Ramos (cell line): ENCODE measurements around the gene AKAP17A.

Experiments used
- in situ Hi-C: fragments of 300-500 bp; cut with MboI; formaldehyde crosslinking; loops from one replicate; pipeline ENCODE4 v1.14.3; 2022; ENCODE audit warnings: low sequenced_read_pairs; ENCODE audit not compliant: unreplicated experiment

Gene AKAP17A

DNA sequence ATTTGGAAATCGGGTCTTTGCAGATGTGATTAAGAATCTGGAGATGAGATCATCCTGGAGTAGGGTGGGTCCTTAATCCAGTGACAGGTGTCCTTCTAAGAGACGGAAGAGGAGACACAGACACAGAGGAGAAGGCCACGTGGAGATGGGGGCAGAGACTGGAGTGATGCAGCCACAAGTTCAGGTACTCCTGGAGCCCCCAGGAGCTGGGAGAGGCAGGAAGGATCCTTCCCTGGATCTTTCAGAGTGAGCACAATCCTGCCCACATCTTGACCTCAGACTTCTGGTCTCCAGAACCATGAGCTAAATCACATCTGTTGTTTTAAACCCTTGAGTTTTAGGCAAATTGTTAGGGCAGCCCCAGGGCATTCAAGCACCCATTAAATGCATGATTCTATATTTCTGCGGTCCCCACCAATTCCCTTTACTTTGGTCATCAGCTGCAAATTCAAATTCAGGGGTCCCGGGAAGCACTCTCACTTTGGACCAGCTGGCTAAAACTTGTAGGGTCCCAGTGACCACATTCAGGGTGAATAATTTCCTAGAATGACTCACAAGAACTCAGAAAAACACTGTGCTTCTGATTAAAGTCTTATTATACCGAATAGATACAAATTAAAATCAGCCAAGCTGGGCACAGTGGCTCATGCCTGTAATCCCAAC is 12.8 kb upstream of the AKAP17A start:
- in situ Hi-C loops: no loop called here

- in situ Hi-C loops: loop anchor here (10.0 kb wide), 1 partner anchor 116 kb away; no protein-coding TSS in a partner anchor
These were observed 10.3 kb upstream of the AKAP17A start for GRCh38 chrX:1581132-1581531.

DNA sequence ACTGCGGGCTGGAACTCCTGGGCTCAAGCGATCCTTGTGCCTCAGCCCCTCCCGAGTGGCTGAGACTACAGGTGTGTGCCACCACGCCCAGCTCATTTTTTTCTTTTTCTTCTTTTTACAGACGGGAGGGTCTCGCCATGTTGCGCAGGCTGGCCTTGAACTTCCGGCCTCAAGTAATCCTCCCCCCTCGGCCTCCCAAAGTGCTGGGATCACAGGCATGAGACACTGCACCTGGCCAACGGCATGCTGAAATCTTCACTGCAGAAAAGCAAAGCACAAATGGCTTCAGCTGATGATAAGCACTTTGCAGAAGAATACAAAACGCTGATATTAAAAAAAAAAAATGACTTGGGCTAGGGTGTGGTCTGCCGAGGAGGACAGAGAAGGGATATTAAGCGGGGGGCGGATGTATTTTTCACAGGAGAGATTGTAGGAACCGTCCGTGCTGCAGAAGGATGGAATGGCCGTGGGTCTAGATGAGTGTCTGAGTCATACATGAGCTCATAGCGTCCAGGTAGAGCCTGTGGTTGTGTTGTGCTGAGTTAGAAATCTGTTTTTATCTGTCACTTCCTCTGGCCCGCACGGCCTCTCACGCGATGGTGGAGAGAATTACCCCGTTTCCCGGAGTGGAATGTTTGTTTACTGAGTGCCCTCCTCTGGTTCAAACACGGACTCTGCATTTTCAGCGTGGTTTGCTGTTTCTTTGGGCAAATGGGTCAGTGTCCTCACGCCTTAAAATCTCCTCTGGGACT is 8.5 kb upstream of the AKAP17A start:
- in situ Hi-C loops: loop anchor here (10.0 kb wide), 1 partner anchor 118 kb away; no protein-coding TSS in a partner anchor

- in situ Hi-C loops: loop anchor here (10.0 kb wide), 1 partner anchor 120 kb away; no protein-coding TSS in a partner anchor
These were observed 7.0 kb upstream of the AKAP17A start for GRCh38 chrX:1584237-1585011.

DNA sequence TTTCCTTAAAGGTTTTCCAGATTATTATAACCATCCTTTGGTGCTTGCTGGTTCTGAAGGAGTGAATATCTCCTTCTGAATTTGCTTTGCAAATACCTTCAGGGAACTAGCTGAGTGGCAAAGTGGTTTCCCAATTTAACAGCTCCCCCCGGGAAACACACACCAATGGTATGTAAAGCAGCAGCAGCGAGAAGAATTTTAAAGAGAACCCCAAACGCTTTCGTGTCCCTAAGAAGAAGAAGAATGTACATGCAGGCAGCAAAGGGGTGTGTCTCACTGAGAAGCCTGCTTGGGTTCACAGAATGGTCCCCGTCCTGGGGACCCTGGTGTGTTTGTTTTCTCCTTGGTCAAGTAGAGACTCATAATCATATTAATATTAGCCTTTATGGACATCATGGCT is 4.2 kb upstream of the AKAP17A start:
- in situ Hi-C loops: loop anchor here (10.0 kb wide), 1 partner anchor 122 kb away; no protein-coding TSS in a partner anchor

DNA sequence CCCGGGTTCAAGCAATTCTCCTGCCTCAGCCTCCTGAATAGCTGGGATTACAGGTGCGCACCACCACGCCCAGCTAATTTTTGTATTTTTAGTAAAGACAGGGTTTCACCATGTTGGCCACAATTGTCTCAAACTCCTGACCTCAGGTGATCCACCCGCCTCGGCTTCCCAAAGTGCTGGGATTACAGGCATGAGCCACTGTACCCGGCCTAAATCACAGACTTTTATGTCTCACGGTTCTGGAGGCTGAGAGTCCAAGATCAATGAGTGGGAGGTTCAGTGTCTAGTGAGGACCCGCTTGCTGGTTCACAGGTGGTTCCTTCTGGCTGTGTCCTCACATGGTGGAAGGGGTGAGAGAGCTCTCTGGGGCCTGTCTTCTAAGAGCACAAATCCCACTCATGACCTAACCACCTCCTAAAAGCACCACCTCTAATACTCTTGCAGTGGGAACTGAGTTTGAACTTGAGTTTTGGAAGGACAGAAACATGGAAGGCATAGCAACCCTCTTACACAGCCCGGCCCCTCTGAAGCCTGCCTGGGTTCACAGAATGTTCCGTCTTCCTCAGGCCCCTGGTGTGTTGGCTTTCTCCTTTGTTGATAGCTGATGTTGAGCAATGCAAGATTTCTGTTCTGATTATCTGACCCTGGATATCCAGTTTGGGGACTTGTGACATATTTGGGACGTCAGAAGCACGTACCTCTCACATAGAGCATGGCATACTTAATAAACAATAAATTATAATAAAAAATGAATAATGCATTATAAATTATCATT is 1.9 kb upstream of the AKAP17A start:
- in situ Hi-C loops: loop anchor here (10.0 kb wide), 1 partner anchor 125 kb away; no protein-coding TSS in a partner anchor

- in situ Hi-C loops: no loop called here
These were observed 562 bp downstream of the AKAP17A start for GRCh38 chrX:1591863-1592469.

- in situ Hi-C loops: no loop called here
These were observed 1.2 kb downstream of the AKAP17A start for GRCh38 chrX:1592470-1593142.

DNA sequence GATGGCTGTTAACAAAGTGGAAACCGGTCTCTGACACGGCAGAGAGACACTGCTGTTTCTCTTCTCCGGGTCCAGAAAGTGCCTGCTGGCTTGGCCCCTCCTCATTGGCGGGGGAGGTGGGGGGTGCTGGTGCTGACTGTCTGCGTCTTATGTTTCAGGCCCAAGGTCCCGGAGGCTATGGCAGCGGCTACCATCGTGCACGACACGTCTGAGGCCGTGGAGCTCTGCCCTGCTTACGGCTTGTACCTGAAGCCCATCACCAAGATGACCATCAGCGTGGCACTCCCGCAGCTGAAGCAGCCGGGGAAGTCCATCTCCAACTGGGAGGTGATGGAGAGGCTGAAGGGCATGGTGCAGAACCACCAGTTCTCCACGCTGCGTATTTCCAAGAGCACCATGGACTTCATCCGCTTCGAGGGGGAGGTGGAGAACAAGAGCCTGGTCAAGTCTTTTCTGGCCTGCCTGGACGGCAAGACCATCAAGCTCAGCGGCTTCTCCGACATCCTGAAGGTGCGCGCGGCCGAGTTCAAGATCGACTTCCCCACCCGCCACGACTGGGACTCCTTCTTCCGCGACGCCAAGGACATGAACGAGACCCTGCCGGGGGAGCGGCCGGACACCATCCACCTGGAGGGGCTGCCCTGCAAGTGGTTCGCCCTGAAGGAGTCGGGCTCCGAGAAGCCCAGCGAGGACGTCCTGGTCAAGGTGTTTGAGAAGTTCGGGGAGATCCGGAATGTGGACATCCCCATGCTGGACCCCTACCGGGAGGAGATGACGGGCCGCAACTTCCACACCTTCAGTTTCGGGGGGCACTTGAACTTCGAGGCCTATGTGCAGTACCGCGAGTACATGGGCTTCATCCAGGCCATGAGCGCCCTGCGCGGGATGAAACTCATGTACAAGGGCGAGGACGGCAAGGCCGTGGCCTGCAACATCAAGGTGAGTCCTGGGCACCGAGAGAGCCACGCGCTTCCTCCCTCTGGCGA is 2.2 kb downstream of the AKAP17A start:
- in situ Hi-C loops: no loop called here

GRCh38 chrX:1595711-1596060 is 4.3 kb downstream of the AKAP17A start:
- in situ Hi-C loops: no loop called here

DNA sequence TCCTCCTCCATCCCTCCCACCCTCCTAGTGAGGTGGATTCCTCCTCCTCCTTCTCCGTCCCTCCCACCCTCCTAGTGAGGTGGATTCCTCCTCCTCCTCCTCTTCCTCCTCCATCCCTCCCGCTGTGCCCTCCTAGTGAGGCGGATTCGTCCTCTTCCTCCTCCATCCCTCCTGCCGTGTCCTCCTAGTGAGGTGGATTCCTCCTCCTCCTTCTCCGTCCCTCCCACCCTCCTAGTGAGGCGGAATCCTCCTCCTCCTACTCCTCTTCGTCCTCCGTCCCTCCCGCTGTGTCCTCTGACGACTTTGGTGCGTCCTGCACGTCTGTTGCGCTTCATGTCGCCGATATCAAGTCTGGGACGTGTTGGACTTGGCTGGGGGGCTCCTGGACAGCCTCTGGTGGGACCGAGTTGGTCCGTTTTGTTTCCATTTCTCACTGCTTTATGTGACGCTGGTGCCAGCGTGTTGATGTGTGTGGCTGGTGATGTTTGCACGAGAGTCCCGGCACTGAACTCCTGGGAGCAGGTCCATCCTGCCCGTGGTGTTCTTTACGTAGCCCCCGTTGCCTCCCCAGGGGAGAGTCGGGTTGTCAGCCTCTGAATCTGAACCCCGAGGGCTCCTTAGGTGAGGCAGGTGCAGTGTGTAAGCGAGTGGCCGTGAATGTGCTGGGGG is 5.4 kb downstream of the AKAP17A start:
- in situ Hi-C loops: no loop called here

- in situ Hi-C loops: no loop called here
These were observed 6.1 kb downstream of the AKAP17A start for GRCh38 chrX:1597345-1598020.

DNA sequence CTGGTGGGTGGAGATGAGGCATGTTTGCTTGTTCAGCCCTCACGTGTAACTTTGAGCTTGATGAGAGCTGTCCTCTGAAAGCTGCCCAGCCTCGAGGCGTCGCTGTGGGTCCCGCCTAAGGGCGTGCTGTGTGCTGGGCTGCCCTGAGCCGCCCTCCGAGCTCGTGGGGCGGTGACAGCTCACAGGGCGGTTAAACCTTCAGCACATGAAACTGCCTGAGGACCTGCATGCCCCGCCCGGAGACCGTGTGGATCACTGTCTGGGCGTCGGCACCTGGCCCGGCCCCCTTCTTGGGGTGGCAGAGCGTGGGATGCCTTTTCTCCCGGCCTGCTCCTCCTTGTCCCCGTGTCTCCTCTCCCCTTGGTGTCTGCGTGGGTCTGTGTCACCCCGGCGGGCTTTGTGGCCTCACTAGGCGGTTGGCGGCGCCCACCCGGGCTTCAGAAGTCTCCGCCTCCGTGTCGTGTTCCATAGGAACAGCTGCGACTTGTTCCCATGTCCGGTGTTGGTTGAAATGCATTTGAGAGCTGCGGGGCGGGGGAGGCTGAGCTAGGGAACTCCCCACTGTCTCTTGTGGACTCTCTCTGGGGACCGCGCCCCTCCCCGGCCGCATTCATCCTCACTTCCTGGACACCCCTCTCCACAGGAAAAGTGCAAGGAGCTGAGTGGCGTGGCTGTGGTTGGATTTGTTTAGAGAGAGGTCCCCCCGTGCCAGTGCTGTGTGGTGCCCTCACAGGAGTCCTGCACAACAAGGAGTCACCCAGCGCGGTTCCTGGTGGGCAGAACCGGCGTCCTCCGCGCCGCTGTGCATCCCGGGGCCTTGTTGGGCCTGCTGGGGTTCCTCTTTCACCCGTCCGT is 6.8 kb downstream of the AKAP17A start:
- in situ Hi-C loops: no loop called here

- in situ Hi-C loops: no loop called here
These were observed 7.7 kb downstream of the AKAP17A start for GRCh38 chrX:1598876-1599790.

DNA sequence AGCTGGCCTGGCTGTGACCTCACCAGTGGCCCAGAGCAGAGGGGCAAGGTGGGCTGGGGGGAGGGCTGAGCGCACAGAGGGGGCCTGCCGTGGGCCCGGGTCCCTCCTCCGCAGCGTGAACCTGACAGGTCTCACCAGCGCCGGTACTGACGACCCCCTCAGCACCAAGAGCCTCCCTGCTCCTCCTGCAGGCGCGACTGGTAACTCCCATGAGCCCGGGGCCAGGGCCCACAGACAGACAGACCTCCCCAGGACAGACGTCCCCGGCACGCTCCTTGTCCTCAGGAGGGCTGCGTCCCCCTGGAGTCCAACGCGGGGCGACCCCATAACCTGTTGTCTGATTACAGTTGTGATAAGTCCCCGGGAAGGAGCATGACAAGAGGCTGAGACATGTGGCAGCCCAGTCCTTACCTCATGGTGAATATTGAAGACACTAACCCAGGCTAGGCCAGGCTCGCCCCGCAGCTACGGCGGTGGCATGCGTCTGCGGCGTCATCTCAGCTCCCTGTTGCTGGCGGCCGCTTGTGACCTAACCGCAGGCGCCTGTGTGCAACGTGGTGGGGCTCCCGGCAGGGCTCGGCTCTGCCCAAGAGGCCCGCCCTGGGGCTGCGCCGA is 8.5 kb downstream of the AKAP17A start:
- in situ Hi-C loops: no loop called here
